HG02763 (cell line): ENCODE data around the gene LRRC71.

Source experiments
- ATAC-seq: cut with Tn5 transposase; IDR thresholded peaks from one replicate; pipeline ENCODE4 v1.9.1; 2021; ENCODE audit warnings: mild to moderate bottlenecking, moderate library complexity; ENCODE audit not compliant: unreplicated experiment

The LRRC71 gene

GRCh38 chr1:156945881-156946661 is 25.6 kb downstream of the LRRC71 start:
- no peak for ATAC-seq

DNA sequence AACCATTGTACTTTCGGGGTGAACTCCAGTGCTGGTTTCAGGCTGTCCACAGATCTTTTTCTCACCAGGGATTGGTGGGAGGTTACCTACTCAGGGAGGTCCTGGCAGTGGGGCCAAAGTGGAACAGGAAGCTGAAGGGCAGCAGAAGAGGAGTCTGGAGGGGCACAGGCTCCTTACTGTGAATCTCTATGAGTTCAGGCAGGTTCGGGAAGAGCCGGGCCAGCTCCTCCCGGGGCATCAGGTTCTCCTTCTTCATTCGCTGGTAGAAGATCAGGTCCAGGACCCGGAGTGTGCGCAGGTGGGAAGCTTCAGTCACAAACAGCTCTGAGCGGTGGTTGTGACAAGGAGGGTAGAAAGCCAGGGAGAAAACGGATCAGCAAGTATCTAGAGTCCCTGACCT is 26.7 kb downstream of the LRRC71 start:
- ATAC-seq: no peak

- ATAC-seq: no peak
Measured at GRCh38 chr1:156947818-156948525, 27.5 kb downstream of the LRRC71 start.

- no peak for ATAC-seq
Measured at GRCh38 chr1:156948708-156949107, 28.3 kb downstream of the LRRC71 start.

GRCh38 chr1:156949127-156949526 is 28.7 kb downstream of the LRRC71 start:
- no peak for ATAC-seq

DNA sequence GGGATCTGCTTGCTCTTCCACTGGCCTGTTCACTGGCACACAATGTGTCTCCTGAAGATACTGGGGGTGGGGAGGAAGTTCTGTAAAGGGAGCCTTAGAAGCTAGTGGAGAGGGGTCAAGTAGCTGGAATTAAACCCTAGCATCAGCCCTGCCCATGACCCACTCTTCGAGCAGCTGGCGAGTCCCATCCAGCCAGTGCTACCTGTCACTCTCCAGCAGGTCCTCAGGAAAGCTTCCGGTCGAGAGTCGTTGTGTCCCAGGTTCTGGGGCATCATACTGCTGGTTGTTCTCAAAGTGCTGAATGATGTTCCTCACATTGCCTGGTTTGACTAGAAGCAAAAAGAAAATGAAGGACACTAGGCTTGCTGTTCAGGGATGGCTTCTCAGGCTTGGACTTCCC is 30.9 kb downstream of the LRRC71 start:
- no peak for ATAC-seq

GRCh38 chr1:156953571-156953970 is 33.1 kb downstream of the LRRC71 start:
- no peak for ATAC-seq

- ATAC-seq: no peak
Measured at GRCh38 chr1:156956333-156956732, 35.9 kb downstream of the LRRC71 start.

DNA sequence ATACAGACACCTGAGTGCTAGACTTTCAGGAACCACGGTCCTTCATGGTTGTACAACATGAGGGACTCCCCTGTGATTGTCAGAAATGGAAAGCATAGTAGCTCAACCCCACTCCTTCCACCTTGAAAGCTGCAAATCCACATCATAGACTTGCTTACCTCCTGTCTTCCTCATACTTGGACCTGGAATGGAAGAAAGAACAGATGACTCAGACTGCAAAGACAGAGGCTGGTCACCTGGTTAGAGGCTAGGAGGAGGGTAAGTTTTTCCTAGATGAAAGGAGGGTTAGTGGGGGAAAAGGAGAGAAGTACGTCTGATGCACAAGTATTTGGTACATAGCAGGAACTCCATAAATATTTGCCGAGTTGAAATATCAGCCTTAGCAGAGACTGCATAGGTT is 37.2 kb downstream of the LRRC71 start:
- ATAC-seq: no peak

DNA sequence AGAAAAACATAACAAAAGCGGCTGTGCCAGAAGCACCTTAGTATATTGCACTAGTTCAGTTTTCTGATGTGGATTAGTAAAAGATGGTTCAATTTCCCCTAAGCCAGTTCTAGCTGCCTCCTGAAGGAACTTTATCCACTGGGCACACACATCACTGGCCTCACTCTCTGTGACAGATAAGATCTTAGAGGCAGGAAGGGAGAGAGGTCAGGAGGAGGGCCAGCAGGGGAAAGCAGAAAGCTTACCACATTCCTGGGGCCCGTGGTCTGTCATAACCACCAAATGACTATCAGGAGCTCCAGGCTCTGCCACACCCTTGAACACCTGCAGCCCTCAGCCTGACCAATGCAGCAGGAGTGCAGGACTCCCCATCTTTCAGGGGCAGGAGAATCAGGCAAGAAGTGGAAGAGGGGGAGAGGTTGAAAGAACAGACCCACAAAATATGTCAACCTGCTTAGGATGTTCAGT is 37.8 kb downstream of the LRRC71 start:
- no peak for ATAC-seq

DNA sequence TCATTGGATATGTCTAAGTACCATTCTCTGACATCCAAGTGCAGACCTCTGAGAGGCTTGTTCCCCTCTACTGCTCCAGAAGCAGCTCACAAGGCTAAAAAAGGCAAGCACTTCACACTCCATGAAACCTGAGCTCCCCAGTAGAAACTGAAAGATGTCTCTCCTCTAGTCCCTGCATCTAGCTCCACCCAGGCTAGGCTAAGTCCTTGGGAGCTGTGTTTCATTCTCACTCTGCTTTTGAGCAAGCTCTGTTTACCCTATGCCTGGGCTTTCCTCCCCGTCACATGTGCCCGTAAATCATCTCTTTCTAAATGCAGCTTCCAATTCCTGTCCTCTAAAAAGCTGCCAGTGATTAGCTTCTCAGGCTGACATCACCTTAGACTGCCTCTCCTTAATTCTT is 39.0 kb downstream of the LRRC71 start:
- ATAC-seq: no peak

- ATAC-seq: no peak
Measured at GRCh38 chr1:156959925-156960324, 39.5 kb downstream of the LRRC71 start.

DNA sequence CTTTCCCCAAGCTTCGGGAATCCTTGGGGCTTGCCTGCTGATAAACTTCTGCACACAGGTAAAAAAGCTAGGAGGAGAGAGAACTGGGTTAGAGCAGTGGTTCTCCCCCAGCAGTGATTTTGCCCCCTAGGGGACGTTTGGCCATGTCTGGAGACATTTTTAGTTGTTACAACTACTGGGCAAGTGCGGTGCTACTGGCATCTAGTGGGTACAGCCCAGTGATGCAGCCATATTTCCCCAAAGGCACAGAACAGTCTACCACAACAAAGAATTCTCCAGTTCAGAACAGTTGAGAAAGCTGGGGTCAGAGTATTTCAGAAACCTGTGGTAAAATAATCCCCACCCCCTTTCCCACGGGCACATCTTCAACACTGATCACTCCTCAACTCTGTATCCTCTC is 41.3 kb downstream of the LRRC71 start:
- ATAC-seq: no peak

- no peak for ATAC-seq
Measured at GRCh38 chr1:156963621-156964020, 43.2 kb downstream of the LRRC71 start.

DNA sequence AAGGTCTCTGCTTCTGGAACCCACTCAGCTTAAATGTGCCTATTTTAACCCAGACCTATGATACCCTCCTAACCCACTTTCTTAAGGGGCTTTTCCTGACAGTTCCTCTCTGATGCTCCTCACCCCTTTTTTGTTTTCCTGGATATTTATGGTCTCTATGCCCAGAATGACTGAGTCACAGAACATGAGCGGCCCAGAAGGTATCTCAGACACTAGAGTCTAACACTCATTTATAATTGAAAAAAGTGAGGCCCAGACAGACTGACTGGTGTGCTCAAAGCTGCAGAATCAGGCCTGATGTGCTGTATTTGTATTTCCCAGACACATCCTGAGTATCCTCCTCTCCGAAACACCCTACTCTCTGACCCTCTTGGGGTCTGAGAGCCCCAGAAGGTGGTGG is 44.0 kb downstream of the LRRC71 start:
- ATAC-seq: no peak

GRCh38 chr1:156969496-156969895 is 49.1 kb downstream of the LRRC71 start:
- no peak for ATAC-seq

DNA sequence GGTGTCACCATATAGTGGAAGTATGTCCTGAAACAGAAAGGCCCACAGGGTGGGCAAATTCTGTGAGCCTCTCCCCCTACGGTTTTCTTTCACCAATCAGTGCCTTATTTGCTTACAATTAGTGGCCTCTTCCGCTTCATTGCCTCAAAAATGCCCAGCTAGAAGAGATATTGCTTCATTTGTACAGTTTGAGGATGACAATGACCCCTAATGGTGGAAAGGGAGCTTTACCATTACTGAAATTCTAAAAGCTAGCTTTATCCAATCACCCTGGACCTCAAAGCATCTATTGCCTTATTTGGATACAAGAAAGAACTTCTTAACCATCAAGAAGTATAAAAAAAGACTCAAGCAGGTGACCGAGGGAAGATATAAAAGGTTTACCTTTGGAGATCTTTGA is 49.6 kb downstream of the LRRC71 start:
- no peak for ATAC-seq

DNA sequence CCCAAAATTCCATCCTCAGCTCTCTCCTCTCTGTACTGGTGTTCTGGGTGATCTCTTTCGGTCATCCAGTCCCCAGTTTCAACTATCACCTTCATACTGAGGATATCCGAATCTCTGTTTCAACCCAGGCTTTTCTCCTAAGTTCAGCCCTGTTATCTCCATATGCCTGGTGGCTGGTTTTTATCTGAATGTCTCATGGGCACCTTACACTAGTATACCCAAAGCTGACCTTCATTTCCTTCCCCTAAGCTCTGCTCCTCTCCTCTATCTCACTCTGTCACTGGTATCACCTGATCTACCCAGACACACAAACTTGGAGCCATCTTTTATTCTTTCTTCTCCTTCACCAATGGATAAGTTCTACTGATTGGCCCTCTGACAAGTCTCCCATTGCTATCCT is 53.0 kb downstream of the LRRC71 start:
- ATAC-seq: no peak

DNA sequence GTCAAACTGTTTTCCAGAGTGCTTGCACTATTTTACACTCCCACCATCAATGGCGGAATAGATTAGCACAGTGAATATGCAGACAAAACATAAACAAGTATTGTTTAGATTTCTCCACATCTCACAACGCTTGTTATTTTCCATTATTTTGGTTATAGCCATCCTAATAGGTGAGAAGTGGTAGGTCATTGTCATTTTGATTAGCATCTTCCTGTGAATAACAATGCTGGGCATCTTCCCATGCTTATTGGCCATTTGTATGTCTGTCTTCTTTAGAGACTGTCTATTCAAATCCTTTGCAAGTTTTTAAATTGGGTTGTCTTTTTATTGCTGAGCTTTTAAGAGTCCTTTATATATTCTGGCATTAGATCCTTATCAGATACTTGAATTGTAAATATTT is 54.7 kb downstream of the LRRC71 start:
- ATAC-seq: no peak

- no peak for ATAC-seq
Measured at GRCh38 chr1:156980551-156980950, 60.1 kb downstream of the LRRC71 start.
